ENCODE measurements around the gene NRL.

- TF ChIP-seq CTCF (conservative IDR thresholded peaks at IDR 0.05 in 1 of 2, IDR thresholded peaks at IDR 0.05 in 1 of 2; ENCODE audit: low read depth in 1 of 2, low read length in 2 of 2) = no peak
- TF ChIP-seq EZH2 (IDR thresholded peaks at IDR 0.05; ENCODE audit: low read length, missing control alignments) = no peak
These were observed 2.4 kb upstream of the NRL start for GRCh38 chr14:24117179-24117578.

Measured in fibroblast of lung (primary cell).